ENCODE results near the gene FHIT. TPM values are rescaled to one million over a fixed set of nuclear protein-coding genes. Genes with fewer than 3 reads are reported as not detected.

The FHIT gene
- total and polyA plus RNA-seq, 9 donors, result 5.1 to 11.8 (median 9.5) TPM

DNA sequence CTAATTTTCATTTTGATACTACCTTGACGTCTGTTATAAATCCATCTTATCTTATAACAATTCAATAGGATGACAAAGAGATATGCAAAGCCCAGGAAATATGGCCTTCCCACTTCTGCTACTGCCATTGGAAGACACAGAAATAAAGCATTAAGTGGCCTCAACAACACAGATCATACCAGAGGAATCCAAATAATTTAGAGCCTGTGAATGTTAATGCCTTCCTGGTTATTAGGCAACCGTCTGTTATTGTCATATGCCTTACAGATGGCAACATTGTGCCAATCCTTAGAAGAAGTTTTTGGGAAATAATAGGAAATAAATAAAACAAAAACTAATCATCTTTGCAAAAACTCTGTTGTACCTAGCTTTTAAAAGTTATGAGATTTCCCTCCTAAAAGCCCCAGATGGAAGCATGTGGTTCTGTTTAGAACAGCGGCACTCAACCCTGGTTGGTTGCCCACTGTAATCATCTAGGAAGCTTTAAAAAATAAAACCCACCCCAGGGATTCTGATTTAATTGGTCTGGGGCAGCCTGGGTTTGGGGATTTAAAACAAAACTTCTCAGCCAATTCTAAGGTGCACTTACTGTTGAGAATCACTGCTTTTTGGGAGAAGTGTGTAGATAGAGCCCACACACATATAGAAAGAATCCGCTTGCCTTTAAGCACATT lies 1496.7 kb downstream of the FHIT start:
- no peaks in the 10 kb centered on the region for H3K4me1 ChIP-seq (ENCODE audit: insufficient read depth)

DNA sequence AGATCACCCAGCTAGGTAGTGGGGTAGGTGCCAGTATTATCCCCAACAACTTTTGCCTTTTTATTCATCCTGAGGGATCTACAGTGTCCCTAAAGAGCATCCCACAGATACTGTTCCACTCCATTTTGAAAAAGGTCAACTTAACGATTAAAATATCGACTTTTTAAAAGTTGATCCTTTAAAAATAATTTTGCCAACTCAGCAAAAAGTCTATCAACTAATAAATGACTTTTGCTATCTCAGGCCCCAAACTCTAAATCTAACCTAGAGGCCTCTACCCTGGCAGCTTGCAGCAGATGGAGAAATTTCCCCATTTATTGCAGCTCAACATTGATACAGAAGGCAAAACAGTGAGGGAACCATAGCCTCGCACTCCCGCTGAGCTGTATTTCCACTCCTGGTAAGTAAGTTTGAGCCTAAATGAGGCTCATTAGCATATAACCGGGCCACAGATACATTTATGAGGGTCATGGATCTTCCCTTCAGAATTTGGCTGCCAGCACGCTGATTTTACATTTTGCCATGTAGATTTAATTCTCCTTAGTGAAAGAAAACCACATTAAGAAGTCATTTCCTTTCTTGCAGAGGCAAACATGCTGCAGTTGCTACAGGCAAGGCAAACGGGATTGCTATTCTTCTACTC lies 1497.3 kb downstream of the FHIT start:
- Histone ChIP-seq H3K27me3 (no peaks in the 10 kb centered on the region), H3K27ac (no peak overlapping the region), H3K9me3 (no peaks in the 10 kb centered on the region), H3K36me3 (no peaks in the 10 kb centered on the region), H3K4me3 (no peak overlapping the region), H3K4me1 (ENCODE audit: insufficient read depth) (peaks cover 1% of the 10 kb centered on the region)
- intact Hi-C loops (cut with DNase I), result no loop called here
- TF ChIP-seq POLR2A (IDR thresholded peaks at IDR 0.05), result no peak
- no peak for TF ChIP-seq EP300 (IDR thresholded peaks at IDR 0.05)
- TF ChIP-seq, protein P1, sequence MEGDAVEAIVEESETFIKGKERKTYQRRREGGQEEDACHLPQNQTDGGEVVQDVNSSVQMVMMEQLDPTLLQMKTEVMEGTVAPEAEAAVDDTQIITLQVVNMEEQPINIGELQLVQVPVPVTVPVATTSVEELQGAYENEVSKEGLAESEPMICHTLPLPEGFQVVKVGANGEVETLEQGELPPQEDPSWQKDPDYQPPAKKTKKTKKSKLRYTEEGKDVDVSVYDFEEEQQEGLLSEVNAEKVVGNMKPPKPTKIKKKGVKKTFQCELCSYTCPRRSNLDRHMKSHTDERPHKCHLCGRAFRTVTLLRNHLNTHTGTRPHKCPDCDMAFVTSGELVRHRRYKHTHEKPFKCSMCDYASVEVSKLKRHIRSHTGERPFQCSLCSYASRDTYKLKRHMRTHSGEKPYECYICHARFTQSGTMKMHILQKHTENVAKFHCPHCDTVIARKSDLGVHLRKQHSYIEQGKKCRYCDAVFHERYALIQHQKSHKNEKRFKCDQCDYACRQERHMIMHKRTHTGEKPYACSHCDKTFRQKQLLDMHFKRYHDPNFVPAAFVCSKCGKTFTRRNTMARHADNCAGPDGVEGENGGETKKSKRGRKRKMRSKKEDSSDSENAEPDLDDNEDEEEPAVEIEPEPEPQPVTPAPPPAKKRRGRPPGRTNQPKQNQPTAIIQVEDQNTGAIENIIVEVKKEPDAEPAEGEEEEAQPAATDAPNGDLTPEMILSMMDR (IDR thresholded peaks at IDR 0.05), result no peak
- 92 to 93% (median 93%) methylated on average over 7 of the region's 7 CpGs for WGBS, 3 donors
- DNase-seq, result no peak

More for the DNA sequence above, 1496.7 kb downstream of the FHIT start:
- no peak overlapping the region for H3K27ac ChIP-seq
- H3K36me3 ChIP-seq, result no peaks in the 10 kb centered on the region
- 83 to 94% (median 94%) methylated on average over 4 of the region's 4 CpGs for WGBS, 3 donors
- no peak for DNase-seq
- no peak overlapping the region for H3K4me3 ChIP-seq
- H3K9me3 ChIP-seq, result no peaks in the 10 kb centered on the region
- TF ChIP-seq EP300 (IDR thresholded peaks at IDR 0.05) (no peak), POLR2A (IDR thresholded peaks at IDR 0.05) (no peak)
- TF ChIP-seq, protein P1 (IDR thresholded peaks at IDR 0.05), result no peak
- intact Hi-C loops (cut with DNase I), result no loop called here
- H3K27me3 ChIP-seq, result no peaks in the 10 kb centered on the region

DNA sequence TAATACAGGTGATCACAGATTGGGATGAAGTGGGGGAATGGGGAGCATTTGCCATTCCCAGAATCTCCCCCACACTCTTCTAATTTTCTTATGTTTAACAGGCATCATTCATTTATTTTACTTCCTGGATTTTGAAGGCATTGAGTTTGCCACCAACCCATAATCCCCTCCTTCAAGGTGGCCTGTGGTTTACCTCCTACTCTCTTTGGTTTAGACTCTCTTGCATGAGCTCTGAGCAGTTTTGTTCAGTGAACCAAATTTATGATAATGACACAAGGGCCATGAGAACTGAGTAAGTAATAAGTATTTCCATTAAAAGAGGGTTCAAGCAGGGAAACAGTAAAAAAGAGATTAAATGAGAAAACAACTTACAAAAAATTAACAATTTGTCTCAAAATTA lies 1498.3 kb downstream of the FHIT start:
- TF ChIP-seq EP300 (IDR thresholded peaks at IDR 0.05), result no peak
- TF ChIP-seq, protein P1 (IDR thresholded peaks at IDR 0.05), result no peak
- no peak for DNase-seq
- Histone ChIP-seq H3K4me1 (ENCODE audit: insufficient read depth) (peaks cover 3% of the 10 kb centered on the region), H3K4me3 (no peak overlapping the region), H3K27ac (no peak overlapping the region), H3K9me3 (no peaks in the 10 kb centered on the region), H3K27me3 (no peaks in the 10 kb centered on the region), H3K36me3 (no peaks in the 10 kb centered on the region)
- intact Hi-C loops (cut with DNase I), result no loop called here

DNA sequence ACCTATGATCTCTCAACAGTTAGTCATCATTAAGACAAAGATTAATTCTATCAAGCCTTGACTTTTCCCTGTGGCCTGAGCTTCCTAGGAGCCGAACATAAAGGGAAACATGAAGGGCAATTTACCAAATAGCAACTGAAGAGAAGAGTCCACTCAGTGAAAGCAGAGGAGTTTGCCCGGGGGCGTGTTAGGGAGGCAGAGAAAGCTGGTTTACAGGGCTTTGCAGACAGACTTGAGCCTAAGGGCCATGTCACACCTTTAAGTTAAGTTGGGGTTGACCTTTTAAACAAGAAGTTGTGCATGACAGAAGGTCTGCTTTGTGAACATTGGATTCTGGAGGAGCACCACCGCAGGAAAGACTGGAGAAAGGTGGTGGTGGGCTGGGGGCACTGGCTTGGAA lies 1499.6 kb downstream of the FHIT start:
- Histone ChIP-seq H3K36me3 (no peaks in the 10 kb centered on the region), H3K9me3 (no peaks in the 10 kb centered on the region), H3K4me1 (ENCODE audit: insufficient read depth) (peaks cover 3% of the 10 kb centered on the region), H3K27me3 (no peaks in the 10 kb centered on the region), H3K4me3 (no peak overlapping the region), H3K27ac (no peak overlapping the region)
- no peak for TF ChIP-seq EP300 (IDR thresholded peaks at IDR 0.05)
- TF ChIP-seq, protein P1 (IDR thresholded peaks at IDR 0.05), result no peak
- 88 to 97% (median 94%) methylated on average over 4 of the region's 4 CpGs for WGBS, 3 donors
- DNase-seq, result no peak
- intact Hi-C loops (cut with DNase I), result no loop called here

Data from ovary (tissue), 9 donors.